GM18520 (cell line): Measurements from ENCODE around the gene SP5.
"Not testable (repeated sequence)": the region's sequence is repeated elsewhere in the genome, so short reads cannot be mapped to it uniquely, and the experiment has no call there.

Experiments
- ATAC-seq: cut with Tn5 transposase; IDR thresholded peaks from one replicate; pipeline ENCODE4 v1.9.1; 2021; ENCODE audit not compliant: unreplicated experiment

The SP5 gene

DNA sequence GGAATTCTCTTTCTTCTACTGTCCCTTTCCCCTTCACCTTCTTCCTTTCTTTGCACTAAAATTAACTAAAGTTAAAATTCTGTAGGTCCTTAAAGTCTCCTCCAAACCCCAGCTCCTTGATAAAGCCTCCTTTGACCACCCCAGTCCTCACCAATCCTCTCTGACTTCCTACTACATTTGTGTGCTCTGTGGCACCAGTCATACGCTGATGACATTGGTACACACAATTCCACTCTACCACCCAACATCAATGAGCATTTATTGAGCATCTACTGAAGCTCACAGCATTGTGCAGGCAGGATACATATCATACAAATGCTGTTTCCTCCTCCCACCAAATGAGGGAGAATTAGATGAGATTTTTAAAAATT lies 4.5 kb upstream of the SP5 start:
- ATAC-seq: no peak

DNA sequence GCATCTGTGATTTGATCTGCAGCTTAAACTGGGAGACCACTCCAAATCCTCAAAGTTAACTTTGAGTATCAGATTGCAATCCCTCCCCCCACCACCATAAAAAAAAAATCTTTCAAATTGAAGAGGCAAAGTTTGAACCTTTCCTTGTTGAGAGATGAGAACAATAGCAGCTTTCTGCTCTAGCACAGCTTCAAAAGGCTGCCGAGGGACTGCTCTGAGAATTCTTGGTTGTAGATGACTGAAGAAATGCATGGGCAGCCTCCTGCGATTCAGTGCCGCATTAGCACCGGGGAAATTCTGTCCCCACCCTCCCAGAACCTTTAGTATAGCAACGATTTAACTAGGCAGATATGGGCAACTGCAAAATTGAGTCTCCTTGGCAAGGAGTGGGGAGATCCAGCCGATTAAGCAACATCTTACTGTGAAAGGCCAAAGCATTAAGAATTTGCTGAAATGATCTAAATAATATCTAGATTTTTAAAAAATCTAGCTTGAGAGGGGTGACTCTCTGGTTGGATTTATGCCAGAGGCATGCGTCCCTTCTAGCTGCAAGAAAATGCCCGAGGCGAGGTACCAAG lies 3.9 kb upstream of the SP5 start:
- ATAC-seq: no peak

DNA sequence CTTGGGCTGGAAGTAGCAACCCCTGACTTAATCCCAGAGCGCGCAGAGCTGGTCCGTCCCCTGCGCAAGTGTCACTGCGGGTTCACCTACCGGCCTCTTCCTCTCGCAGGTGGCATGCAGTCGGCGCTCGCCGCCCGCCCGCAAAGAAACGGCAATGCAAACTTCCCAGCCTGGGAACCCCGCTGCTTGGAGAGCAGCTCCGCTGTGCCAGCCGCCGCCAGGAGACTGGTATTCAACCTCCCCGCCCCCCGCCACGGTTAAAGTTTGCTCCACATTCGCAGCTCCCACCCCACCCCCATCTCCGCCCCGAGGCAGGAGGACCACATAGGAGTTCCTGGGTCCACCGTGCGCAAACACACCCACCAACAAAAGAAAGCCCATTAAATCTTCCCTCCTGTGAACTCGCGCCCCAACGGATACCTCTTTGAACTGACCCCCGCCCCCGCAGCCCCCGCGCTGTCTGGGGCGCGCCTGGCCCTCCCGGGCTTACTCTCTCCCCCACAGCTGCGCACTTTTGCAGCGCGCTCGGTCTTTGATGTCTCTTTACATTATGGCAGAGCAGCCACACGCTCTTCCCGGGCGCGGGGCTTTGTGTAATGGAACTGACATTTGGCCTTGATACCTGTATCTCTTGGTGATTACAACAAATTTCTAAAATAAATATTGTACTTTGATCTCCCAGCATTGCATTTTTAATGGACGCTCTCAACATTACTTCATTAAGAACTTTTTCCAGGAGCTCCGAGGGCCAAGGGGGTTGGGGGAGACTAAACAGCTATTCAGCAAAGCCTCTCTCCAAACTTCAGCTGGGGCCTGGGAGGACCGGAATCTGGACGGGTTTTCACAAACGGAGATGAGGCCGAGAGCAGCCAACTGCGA lies 3.1 kb upstream of the SP5 start:
- no peak for ATAC-seq

DNA sequence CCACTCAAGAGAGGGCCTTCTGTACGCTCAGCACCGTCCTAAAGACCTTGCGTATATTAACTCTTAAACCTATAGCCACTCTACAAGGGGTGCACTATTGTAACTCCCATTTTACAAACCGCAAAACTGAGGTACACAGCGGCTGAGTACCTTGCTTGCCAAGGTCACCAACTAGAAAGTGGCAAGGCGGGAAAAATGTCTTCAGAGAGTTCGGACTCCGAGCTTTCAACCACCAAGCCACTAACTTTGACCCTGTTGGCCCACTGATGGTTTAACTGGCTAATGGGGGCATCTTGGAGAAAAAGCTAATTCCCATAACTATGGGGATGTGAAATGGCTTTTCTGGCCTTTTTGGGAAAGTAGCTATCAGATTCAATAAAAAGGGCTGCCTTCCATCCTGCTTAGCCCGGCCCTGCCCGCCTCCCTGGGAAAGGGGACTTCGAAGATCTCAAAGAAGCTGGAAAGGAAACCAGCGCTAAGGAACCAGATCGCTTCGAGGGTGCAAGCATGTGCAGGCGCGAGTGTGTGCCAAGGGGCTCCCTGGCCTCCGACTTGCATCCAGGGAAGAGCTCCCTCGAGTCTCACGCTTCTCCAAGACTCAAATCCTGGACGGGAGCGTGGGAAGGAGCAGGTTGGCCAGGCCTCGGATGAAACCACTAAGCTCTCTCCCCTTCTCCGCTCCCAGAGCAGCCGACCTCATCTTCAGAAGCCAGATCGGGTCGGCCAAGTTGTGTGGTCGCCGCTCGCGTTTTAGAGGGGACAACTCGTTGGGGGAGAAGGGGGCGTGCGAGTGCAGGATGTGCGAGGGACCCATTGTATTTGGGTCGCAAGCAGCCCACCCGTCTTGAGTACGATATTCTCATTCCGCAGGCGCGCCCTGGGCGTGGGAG lies 2.2 kb upstream of the SP5 start:
- ATAC-seq: no peak

DNA sequence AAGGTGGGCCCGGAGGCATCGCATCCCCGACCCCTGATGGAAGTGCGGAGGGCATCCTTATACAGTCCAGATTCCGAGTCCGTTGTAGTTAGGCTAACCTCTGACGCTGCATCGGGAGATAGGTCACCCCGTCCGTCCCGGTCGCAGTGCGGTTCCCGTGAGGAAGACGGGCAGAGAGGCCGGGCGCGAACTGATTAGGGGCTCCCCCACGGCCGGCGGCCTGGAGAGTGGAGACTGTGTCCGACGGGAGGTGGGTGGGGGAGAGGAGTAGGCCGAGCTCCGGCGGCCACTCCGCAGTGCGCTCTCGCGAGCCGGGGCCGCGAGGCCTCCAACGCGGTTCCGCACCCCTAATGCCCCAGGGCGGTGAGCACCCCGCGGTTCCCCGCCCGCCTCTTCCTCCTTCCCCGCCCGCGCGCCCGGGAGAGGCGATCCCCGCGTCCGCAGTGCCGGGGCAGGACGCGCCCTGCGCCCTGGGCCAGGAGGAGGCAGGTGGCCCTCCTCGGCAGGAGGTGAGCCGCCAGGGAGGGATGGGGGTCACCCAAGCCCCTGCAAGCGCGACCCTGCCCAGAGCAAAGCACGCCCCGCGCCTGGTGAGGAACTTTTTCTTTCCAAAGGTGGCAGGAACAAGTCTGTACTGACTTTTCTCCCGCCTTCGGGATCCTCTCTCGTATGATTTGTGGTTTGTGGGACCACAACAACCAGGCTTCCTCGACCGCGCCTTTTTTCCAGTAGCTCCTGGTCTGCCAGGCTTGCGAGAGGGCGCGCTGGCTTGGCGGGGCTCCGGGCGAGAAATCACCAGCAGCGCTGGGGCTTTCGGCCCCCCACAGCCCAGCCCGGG lies 1.4 kb upstream of the SP5 start:
- ATAC-seq: no peak

DNA sequence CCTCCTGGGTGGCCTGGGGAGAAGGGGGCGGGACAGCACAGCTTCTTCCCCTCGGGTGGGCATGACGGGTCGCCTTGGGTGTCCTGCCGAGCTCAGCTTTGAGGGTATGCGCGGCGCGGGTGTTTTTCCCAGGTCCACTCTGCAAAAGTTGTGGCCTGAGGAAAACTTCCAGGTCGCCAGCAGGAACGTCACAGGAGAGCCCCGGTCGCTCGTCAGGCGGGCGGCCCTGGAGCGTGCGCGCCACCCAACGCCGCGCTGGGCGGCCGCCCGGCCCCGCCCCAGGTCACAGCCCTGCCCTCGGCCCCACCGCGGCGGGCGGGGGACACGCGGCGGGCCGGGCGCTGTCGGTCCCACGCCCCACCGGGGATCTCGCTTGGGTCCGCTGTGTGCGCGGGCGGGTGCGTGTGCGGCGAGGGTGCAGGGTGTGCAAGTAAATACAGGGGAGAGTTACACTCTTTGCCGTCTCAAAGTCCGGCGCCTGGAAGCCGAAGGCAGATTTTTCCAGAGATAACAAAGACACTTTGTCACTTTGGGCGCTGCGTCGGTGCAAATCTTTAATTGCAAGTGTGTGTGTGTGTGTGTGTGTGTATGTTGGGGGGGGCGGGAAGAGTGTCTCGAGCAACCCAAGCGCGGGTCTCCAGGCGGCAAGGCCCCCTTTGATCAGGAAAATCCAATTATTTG lies 616 bp upstream of the SP5 start:
- ATAC-seq: no peak

DNA sequence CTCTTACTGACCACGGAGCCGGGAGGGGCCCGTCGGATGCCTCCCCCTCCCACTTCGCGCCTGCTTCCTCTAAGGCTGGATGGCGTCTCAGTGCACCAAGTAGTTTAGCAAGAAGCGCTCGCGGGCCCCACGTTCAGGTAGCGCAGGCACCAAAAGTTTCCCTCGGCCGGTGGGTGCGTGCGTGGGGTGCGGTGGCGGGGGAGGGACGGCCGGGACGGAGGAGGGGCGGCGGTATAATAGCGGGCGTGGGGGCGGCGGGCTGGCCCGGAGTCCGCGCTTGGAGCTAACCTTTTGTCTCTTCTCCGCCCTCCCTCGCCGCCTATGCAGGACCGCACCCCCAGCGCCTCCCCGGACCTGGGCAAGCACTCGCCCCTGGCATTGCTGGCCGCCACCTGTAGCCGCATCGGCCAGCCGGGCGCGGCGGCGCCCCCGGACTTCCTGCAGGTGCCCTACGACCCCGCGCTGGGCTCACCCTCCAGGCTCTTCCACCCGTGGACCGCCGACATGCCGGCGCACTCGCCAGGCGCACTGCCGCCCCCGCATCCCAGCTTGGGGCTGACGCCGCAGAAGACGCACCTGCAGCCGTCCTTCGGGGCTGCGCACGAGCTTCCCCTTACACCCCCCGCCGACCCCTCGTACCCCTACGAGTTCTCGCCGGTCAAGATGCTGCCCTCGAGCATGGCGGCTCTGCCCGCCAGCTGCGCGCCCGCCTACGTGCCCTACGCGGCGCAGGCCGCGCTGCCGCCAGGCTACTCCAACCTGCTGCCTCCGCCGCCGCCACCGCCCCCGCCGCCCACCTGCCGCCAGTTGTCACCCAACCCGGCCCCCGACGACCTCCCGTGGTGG lies 1.0 kb downstream of the SP5 start:
- no peak for ATAC-seq

DNA sequence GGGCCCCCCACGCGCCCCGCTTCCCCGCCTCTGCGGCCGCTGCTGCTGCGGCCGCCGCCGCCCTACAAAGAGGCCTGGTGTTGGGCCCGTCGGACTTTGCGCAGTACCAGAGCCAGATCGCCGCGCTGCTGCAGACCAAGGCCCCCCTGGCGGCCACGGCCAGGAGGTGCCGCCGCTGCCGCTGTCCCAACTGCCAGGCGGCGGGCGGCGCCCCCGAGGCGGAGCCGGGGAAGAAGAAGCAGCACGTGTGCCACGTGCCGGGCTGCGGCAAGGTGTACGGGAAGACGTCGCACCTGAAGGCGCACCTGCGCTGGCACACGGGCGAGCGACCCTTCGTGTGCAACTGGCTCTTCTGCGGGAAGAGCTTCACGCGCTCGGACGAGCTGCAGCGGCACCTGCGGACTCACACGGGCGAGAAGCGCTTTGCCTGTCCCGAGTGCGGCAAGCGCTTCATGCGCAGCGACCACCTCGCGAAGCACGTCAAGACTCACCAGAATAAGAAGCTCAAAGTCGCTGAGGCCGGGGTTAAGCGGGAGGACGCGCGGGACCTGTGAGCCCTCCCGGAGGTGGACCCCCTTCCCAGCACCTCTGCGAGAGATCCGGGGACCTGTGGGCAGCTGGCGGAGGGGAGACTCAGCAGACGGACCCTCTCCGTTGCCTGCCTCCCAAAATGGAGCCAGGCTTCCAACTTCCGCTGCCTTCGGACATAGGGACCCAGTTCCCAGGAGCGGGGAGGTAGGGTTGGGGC lies 1.9 kb downstream of the SP5 start:
- no peak for ATAC-seq

DNA sequence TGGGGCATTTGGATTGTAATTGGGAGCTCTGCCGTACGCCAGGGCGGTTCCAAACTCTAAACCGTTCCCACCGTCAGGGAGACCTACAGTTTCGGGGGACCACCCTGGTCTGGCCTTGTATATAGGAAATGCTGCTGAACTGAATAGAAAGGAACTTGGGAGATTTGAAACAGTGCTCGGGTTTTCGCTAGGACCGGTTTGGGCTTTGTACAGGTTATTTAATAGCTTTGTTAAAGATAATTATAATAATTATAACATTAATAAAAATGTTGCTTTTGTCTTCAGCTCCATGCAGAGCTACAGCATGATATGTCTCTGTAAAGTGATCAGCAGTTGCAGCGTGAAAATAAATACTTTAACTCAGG lies 2.4 kb downstream of the SP5 start:
- ATAC-seq: no peak

DNA sequence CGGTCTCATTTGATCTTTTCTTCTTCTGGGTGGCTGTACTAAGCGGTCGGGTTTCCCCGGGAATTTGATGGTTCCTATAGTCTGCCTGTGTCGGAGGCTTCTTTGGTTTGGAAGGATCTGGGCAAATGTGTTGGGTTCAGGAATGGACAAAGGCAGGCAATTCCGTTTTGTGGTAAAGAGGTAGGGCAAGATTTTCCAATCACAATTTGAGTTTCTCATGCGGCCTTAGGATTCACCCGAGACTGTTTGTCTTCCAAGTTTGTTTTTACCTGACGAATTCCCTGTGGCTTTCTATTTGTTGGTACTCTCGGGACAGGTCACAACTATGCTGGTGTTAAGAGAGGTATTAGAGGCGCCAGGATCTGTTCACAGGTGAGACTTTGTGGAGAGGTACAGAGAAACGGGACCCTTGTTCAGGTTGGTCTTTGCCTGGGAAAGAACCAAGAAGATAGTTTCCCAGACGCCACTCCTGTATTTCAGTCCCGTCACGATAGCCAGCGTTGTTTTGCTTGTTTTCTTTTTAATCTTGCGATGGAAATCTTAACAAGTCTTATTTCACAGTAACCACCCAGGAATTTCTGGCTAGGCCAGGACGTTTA lies 3.0 kb downstream of the SP5 start:
- no peak for ATAC-seq

DNA sequence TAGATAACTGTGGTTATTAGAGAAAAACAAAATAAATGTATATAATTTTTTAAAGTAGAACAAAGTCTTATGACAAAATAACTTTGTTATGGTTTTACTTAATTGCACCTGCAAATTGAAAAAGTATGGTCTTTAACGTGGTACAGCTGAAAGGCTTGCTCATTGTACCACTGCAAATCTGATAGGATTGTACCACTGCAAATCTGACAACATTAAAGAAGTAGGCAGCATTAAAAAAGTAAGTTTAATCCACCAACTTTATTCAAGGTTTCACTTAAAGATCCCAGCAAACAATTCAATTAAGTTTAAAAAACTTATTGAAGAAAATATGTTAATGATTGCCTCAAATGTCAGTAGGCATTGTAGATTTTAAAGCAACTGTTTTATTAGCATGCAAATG lies 4.7 kb downstream of the SP5 start:
- ATAC-seq: no peak

DNA sequence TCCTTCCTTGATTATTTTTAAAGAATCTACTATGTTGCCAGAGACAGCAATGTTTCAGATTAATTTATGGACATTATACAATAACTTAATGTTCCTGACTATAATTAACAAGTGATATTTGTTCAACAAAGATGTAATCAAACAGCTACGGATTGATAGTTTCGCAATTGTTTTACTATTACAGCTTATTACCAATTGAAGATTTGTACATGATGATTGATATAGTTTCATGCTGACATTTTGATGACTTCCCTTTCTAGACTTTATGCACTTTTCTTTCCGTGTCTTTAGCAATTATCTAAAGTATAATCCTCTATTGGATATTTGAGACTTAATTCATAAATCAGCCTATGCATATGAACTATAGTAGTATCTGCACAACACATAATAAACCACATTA lies 6.5 kb downstream of the SP5 start:
- ATAC-seq: no peak

DNA sequence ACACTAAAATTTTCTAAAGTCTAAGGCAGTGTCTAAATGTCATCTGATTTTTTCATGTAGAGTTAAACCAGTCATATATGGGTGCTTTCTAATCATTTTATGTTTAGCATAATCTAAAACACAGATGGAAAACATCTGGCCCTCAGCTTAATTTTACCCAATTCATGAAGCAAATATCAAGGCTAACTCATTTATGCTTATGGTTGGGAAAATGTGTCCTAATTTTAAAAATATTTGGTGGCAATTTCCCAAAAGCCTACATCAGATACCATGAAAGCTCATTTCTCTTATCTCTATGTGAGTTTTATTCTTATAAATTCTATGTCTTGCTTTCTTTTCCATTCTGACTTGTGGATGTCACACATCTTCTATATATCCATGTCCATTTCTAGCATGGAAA lies 7.2 kb downstream of the SP5 start:
- no peak for ATAC-seq

DNA sequence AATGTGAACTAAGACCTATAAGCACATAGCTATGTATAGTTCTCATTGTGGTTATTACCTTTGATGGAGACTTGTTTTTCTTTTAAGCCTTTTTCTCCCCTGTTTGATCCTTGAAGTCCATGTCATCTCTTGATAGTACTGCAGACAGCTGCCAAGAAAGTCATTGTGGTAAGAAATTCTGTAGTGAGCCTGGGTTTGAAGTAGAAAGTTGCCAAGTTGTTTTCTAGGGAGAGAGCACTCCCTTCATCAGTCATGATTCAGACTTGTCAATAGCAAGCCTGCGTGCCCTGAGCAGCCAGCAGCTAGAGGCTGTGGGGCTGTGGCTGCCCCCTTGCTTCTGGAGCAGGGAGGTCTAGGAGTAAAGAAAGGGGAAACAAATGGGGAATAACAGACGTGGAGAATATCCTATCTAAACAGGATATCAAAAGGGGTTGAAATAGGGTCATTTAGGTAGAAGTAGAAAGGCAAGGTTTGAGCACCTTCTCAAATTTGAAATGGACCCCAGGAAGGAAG lies 8.4 kb downstream of the SP5 start:
- no peak for ATAC-seq

DNA sequence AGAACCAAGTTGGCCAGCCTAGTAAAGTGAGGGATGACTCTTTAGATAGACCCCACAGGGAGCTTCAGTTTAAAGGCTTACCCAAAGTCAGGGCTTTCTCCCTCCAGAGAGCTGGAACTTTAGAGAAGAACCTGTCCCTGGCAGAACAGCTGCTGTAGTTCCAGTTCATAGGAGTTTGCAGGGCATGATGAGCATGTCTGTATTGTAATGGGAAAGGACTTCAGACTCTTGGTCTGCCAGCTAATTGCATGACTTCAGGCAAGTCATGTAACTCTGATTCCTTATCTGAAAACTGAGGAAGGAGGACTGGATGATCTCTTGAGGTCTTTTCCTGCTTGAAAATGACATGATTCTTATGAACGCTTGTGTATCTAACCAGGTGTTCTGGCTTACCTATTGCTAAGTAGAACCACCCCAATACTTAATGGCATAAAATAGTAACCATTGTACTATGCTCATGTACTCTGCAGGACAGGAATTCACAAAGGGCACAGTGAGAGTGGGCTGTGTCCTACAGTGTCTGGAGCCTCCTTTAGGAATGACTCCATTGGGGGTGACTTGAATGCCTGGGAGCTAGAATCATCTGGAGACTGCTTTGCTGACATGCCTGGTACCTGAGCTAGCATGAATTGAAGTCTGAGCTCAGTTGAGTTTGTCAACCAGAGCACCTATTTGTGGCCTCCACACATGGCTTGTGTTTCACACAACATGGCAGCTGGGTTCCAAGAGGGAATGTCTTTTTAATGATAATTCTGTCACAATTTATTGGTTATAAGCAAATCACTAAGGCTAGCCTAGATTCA lies 18.9 kb downstream of the SP5 start:
- no peak for ATAC-seq

DNA sequence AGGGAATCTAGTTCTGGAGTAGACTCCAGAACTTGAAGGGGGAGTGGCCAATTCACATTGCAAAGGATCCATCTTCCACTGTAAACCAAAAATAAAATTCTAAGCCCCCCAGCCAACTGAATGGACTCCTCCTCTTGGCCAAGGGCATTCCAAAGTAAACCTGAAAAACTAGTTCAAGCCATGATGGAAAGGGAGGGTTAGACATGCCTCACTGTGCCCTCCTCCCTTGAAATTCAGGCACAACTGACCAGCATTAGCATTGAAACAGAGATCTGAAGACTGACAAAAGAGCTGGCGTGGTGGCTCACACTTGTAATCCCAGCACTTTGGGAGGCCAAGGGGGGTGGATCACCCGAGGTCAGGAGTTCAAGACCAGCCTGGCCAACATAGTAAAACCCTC lies 19.5 kb downstream of the SP5 start:
- ATAC-seq: not testable (repeated sequence)

DNA sequence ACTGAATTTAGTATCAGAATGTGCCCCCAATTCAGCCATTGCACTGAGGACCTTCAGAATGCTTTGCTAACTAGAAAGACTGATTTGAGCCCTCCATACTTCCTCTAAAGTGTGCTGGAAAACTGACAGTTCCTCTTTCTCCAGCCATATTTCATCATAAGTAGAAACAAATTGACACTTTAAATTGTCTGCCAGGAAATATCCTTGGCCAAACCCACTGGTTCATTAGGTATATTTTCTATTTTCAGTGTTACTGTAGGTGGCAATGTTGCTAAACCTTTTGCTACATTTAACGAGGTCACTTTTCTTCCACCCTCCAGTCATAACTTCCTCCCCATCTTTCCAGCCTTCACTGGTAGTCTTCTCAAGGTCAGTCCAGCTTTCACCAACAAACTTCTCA lies 21.5 kb downstream of the SP5 start:
- no peak for ATAC-seq
